Thyroid gland (tissue), 4 donors: ENCODE results near the gene CUTA.

ENCODE experiments used
- POLR2A ChIP-seq, 2 donors: fragments of 450-650 bp; IDR thresholded peaks; one replicate each; pipeline ENCODE4 v1.6.1; 2017; ENCODE audit warnings: antibody characterized with exemption in 2 of 2, mild to moderate bottlenecking in 2 of 2, moderate library complexity in 1 of 2
- TF ChIP-seq, protein P1 (sequence below), 6 experiments: fragments of 200-600 bp in 3 of 6; fragments of 450-650 bp in 3 of 6; sonication (generic) in 3 of 6; IDR thresholded peaks; one replicate each; pipeline ENCODE4 v1.5.1; 2016 to 2019; ENCODE audit warnings: antibody characterized with exemption in 6 of 6, mild to moderate bottlenecking in 2 of 6, inconsistent platforms in 1 of 6, moderate library complexity in 1 of 6

DNA sequence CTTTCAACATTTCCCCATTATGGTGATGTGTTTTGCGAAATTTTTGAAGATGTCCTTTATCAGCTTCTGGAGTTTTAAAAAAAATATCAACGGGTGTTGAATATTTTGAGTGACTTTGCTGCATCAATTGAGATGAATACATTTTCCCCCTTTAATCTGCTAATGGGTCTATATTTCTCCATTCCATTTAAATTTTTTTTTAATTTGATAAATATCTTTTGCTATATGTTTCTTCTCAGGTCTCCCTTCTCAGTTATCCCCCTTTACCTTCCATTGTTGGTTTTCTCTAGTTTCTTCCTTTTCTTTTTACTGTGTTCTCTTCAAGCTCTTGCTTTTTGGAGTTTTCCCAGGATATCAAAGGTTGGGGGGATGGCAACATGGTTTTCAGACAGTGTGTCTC is 27.7 kb downstream of the CUTA start:
- no peak for TF ChIP-seq POLR2A (IDR thresholded peaks at IDR 0.05)
- TF ChIP-seq, protein P1, sequence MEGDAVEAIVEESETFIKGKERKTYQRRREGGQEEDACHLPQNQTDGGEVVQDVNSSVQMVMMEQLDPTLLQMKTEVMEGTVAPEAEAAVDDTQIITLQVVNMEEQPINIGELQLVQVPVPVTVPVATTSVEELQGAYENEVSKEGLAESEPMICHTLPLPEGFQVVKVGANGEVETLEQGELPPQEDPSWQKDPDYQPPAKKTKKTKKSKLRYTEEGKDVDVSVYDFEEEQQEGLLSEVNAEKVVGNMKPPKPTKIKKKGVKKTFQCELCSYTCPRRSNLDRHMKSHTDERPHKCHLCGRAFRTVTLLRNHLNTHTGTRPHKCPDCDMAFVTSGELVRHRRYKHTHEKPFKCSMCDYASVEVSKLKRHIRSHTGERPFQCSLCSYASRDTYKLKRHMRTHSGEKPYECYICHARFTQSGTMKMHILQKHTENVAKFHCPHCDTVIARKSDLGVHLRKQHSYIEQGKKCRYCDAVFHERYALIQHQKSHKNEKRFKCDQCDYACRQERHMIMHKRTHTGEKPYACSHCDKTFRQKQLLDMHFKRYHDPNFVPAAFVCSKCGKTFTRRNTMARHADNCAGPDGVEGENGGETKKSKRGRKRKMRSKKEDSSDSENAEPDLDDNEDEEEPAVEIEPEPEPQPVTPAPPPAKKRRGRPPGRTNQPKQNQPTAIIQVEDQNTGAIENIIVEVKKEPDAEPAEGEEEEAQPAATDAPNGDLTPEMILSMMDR (IDR thresholded peaks at IDR 0.05): no peak
